RPMI8226 (cell line): Measurements from ENCODE around the gene DRD3.
A peak's percentile ranks its signal among the peaks of the same experiment; 100 is the strongest.

ENCODE experiments used
- DNase-seq: peaks from one replicate; pipeline ENCODE4 v3.0.0-alpha.2; 2015

DRD3 gene

DNA sequence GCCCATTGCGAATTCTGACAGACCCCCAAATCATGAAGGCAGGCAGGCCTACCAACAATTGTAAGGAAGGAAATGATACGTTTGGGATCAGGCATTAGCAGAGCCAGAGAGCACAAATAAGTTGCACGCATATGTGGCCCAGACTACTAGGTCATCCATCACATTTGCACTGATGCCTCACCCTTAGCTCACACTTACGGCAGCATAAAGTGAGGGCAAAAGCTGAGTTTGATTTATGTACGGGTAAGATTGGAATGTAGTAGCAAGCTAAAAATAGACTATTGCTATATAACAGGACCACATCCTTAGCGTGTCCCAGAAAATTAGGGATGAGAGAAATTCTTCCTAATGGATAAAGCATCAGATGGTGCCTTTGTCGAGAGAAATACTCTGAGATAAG, 63.7 kb downstream of the DRD3 start:
- no peak for DNase-seq

GRCh38 chr3:114114719-114115118, 64.1 kb downstream of the DRD3 start:
- DNase-seq: no peak

DNA sequence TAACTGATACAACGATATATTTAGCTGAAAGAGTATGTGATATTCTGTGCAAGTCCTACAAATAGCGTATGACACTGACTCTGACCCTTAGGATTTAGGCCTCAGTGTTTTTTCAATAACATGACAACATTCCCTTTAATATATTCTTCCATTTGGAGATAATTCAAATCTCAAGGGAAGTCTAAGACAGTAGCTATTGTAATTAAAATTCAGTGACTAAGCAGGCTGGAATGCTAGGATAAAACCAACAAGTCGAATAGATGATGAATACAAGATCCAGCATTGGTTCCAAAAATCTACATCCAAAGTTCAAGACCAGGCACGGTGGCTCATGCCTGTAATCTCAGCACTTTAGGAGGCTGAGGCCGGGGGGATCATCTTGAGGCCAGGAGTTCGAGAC, 66.2 kb downstream of the DRD3 start:
- no peak for DNase-seq

GRCh38 chr3:114111060-114111770, 67.6 kb downstream of the DRD3 start:
- DNase-seq: no peak

DNA sequence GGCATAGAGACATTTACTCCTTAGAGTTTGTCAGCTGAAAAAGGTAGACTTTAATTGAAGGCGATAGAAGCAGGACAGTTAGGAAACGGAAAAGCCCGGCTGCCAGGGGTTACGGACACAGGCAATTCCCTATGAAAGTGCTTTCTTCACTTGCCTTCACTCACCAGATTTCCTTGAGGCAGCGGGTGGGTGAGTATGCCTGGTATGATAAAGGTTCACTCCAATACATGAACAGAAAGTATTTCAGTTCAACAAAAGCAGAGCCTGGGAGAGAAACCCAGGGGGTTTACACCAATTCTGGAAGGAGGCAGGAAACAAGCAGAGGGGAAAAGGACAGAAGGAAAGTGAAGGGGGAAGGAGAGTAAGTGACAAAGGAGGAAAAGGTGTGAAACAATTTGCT, 68.4 kb downstream of the DRD3 start:
- DNase-seq: no peak

DNA sequence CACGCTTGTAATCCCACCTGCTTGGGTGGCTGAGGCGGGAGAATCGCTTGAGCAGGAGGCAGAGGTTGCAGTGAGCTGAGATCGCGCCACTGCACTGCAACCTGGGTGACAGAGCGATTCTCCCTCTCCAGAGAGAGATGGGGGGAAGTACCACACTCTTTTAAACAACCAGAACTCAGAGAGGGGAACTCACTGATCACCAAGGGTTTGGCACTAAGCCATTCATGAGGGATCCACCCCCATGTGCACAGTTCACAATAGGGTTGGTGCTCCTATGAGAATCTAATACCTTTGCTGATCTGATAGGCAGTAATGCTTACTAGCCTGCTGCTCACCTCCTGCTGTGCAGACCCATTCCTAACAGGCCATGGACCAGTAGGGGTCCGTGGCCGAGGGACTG, 70.7 kb downstream of the DRD3 start:
- no peak for DNase-seq

GRCh38 chr3:114104414-114104813, 74.4 kb downstream of the DRD3 start:
- no peak for DNase-seq

GRCh38 chr3:114103858-114104257, 75.0 kb downstream of the DRD3 start:
- DNase-seq: no peak

DNA sequence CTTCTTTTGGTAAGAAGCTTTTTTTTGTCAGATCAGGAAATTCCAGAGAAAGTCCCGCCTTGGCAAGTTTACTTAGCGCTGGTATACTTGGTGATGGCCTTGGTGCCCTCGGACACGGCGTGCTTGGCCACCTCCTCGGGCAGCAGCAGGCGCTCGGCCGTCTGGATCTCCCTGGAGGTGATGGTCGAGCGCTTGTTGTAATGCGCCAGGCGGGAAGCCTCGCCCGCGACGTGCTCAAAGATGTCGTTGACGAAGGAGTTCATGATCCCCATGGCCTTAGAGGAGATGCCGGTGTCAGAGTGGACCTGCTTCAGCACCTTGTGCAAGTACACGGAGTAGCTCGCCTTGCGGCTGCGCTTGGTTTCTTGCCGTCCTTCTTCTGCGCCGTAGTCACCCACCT, 75.7 kb downstream of the DRD3 start:
- no peak for DNase-seq

GRCh38 chr3:114101101-114101500, 77.8 kb downstream of the DRD3 start:
- no peak for DNase-seq

- DNase-seq: no peak
Observed at GRCh38 chr3:114095796-114096195, 83.1 kb downstream of the DRD3 start.

- DNase-seq: peak; percentile 11
Observed at GRCh38 chr3:114093596-114093995, 85.3 kb downstream of the DRD3 start.

- no peak for DNase-seq
Observed at GRCh38 chr3:114093016-114093380, 85.9 kb downstream of the DRD3 start.

GRCh38 chr3:114092151-114093015, 86.5 kb downstream of the DRD3 start:
- DNase-seq: no peak

GRCh38 chr3:114089675-114090074, 89.2 kb downstream of the DRD3 start:
- no peak for DNase-seq

- no peak for DNase-seq
Observed at GRCh38 chr3:114086356-114086755, 92.5 kb downstream of the DRD3 start.

- DNase-seq: no peak
Observed at GRCh38 chr3:114083112-114083511, 95.7 kb downstream of the DRD3 start.

DNA sequence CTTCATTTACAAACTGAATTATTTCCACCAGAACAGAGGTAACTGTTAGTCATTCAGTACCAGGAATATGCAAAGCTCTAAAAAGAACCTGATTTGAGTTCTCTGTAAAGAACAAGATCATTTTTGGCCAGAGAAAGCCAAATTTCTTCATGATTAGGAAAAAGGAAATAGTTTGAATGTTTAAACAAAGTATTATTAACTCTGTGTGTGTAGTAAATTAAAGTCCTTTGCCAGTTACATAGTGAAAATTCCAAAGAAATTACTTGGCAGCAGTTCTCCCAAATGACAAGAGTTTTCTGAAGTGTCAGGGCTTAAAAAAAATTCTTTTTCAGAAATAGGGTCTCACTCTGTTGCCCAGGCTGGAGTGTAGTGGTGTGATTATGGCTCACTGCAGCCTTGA, 97.8 kb downstream of the DRD3 start:
- no peak for DNase-seq

- no peak for DNase-seq
Observed at GRCh38 chr3:114080201-114080600, 98.7 kb downstream of the DRD3 start.

GRCh38 chr3:114079761-114080160, 99.1 kb downstream of the DRD3 start:
- DNase-seq: no peak

- no peak for DNase-seq
Observed at GRCh38 chr3:114078126-114078525, 100.7 kb downstream of the DRD3 start.
